Astrocyte of the spinal cord (primary cell): ENCODE measurements around the gene LIF.

ENCODE experiments used
- DNase-seq: peaks from one replicate; pipeline ENCODE4 v3.0.0; 2011; ENCODE audit warnings: low read depth, low spot score
- H3K4me3 ChIP-seq: 2 replicates; pipeline ENCODE4 v1.5.1; 2011; ENCODE audit warnings: low read depth, mild to moderate bottlenecking, low read length, moderate library complexity
- in situ Hi-C: cut with HindIII; loops from 2 replicates; pipeline ENCODE4 v1.10.0; 2017; ENCODE audit warnings: low sequenced_read_pairs
- TF ChIP-seq, protein P1 (sequence below): IDR thresholded peaks from 2 replicates; pipeline ENCODE4 v1.5.1; 2012; ENCODE audit warnings: low read depth, mild to moderate bottlenecking, low read length, inconsistent platforms

The LIF gene

GRCh38 chr22:30190574-30190973, 56.0 kb downstream of the LIF start:
- TF ChIP-seq, protein P1, sequence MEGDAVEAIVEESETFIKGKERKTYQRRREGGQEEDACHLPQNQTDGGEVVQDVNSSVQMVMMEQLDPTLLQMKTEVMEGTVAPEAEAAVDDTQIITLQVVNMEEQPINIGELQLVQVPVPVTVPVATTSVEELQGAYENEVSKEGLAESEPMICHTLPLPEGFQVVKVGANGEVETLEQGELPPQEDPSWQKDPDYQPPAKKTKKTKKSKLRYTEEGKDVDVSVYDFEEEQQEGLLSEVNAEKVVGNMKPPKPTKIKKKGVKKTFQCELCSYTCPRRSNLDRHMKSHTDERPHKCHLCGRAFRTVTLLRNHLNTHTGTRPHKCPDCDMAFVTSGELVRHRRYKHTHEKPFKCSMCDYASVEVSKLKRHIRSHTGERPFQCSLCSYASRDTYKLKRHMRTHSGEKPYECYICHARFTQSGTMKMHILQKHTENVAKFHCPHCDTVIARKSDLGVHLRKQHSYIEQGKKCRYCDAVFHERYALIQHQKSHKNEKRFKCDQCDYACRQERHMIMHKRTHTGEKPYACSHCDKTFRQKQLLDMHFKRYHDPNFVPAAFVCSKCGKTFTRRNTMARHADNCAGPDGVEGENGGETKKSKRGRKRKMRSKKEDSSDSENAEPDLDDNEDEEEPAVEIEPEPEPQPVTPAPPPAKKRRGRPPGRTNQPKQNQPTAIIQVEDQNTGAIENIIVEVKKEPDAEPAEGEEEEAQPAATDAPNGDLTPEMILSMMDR: no peak
- H3K4me3 ChIP-seq: no peak overlapping the region
- DNase-seq: no peak
- in situ Hi-C loops: no loop called here
